Measurements from ENCODE around the gene OBSCN.

The OBSCN gene

GRCh38 chr1:228277491-228278431 lies 69.9 kb downstream of the OBSCN start:
- no peak for DNase-seq

- no peak for DNase-seq
Observed at GRCh38 chr1:228278432-228278941, 70.6 kb downstream of the OBSCN start.

GRCh38 chr1:228279011-228279721 lies 71.3 kb downstream of the OBSCN start:
- no peak for DNase-seq

- DNase-seq: no peak
Observed at GRCh38 chr1:228279722-228280105, 71.9 kb downstream of the OBSCN start.

DNA sequence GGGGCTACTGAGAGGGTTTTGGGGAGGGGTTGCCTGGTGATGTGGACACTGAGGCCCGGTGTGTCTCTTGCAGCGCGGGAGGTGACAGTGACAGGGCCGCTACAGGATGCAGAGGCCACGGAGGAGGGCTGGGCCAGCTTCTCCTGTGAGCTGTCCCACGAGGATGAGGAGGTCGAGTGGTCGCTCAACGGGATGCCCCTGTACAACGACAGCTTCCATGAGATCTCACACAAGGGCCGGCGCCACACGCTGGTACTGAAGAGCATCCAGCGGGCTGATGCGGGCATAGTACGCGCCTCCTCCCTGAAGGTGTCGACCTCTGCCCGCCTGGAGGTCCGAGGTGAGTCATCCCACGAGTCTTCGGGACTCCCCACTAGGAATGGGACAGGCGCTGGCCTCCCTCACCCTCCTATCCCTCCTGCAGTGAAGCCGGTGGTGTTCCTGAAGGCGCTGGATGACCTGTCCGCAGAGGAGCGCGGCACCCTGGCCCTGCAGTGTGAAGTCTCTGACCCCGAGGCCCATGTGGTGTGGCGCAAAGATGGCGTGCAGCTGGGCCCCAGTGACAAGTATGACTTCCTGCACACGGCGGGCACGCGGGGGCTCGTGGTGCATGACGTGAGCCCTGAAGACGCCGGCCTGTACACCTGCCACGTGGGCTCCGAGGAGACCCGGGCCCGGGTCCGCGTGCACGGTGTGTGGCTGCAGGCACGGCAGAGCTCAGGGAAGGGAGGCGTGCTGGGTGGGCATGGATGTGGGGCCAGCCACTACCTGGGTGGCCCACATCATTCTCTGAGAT lies 72.5 kb downstream of the OBSCN start:
- DNase-seq: no peak

DNA sequence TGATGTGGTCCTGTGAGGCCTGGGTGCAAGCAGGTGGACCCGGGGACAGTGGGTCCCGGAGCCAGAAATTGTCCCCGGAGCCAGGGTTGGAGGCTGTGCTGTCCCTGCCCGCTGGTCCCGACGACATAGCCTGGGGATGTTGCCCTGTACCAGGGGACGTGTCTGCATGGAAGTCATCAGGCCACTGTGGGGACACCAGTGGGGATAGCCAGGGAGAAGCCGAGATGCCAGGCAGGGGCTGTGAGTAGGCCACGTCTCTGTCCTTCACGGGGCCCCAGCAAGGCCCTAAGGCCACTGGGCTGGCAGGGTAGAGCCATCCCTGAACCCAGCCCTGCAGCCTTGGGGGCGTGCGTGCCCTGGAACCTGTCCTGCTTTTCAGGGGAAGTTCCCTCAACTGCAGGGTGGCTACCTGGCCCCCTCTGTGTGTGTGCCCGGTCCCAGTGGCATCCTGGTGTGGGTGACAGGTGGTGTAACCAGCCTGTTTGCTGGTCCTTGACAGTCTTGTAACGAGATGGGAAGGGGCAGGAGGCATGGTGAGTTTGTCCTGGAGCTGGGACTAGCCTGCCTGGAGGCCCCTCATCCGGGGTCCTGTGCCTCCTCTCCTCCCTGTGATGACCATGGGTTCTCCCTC lies 73.2 kb downstream of the OBSCN start:
- no peak for DNase-seq

DNA sequence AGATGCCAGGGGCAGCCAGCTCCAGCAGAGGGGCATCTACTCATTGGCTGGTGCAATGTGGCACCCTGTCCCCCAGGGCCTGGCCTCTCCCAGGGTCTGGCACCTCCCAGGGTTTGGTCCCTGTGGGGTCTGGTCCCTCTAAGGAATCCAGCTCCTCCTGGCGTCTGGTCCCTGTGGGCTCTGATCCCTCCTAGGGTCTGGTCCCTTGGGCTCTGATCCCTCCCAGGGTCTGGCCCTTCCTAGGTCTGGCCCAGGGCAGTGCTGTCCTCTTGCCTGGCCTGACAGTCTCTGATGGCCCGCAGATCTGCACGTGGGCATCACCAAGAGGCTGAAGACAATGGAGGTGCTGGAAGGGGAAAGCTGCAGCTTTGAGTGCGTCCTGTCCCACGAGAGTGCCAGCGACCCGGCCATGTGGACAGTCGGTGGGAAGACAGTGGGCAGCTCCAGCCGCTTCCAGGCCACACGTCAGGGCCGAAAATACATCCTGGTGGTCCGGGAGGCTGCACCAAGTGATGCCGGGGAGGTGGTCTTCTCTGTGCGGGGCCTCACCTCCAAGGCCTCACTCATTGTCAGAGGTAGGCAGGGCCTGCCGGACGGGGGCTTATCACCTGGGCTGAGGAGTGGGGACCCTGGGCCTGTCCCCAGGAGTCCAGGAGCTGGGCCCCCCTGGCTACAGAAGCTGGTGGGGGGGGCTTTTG lies 73.9 kb downstream of the OBSCN start:
- no peak for DNase-seq

DNA sequence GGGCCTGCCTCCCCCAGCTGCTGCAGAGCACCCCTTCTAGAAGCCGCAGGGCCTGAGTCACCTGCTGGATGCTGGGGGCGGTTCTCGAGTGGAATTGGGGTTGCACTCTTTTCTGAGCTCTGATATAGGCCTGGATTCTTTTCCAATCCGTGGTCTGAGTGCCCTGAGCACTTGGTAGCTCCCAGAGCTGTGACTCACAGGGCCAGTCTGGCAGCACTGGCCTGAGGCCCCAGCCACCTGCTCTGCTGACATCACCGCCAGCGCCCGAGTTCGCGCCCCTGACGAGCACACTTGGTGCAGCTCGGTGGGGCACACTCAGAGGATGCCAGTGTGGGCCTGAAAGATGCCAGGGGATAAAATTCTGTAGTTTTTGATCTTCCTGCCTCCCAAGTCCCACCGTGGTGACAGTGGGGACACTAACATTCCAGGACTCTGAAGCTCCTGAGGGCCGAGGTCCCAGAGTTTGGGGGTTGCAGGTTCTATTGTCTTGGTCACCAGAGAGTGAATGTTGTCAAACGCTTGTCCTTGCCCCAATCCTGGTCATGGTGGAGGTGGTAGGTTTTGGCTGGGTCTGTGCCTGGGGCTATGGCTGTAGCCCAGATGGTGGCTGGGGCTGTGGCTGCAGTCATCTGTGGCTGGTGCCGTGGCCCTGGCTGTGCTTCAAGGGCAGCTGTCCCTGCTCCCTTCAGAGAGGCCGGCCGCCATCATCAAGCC lies 74.6 kb downstream of the OBSCN start:
- DNase-seq: no peak

GRCh38 chr1:228283043-228283371 lies 75.2 kb downstream of the OBSCN start:
- DNase-seq: no peak

DNA sequence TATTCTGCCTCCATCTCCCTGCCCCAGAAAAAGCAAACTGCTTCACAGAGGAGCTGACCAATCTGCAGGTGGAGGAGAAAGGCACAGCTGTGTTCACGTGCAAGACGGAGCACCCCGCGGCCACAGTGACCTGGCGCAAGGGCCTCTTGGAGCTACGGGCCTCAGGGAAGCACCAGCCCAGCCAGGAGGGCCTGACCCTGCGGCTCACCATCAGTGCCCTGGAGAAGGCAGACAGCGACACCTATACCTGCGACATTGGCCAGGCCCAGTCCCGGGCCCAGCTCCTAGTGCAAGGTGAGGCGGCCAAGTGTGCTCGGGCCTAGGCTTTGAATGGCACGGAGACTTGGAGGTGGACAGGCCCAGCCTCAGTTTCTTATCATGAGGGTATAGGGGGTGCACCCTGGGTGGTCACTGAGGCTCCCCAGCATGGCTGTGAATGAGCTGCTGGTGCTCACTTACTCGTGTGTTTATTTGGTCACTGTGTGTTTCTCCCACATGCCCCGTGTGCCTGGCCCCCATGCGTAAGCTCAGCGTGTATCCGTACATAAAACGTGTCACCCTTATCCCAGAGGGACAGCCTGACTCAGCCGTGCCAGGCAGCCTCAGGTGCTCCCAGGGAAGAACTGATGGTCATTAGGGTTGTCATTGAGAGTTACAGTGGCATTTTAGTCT lies 75.8 kb downstream of the OBSCN start:
- no peak for DNase-seq

GRCh38 chr1:228284148-228284495 lies 76.3 kb downstream of the OBSCN start:
- DNase-seq: no peak

- DNase-seq: no peak
Observed at GRCh38 chr1:228284521-228284920, 76.7 kb downstream of the OBSCN start.

- DNase-seq: no peak
Observed at GRCh38 chr1:228285661-228286504, 78.0 kb downstream of the OBSCN start.

- DNase-seq: no peak
Observed at GRCh38 chr1:228286505-228287417, 78.9 kb downstream of the OBSCN start.

GRCh38 chr1:228287541-228288425 lies 79.9 kb downstream of the OBSCN start:
- DNase-seq: no peak

GRCh38 chr1:228288536-228289238 lies 80.8 kb downstream of the OBSCN start:
- no peak for DNase-seq

Data from fibroblast of skin of scalp (primary cell).